SK-N-SH (cell line): ENCODE results near the gene C11orf86.

ENCODE experiments used
- CHD2 ChIP-seq: fragments of 150-350 bp; IDR thresholded peaks from 2 replicates; pipeline ENCODE4 v1.6.1; 2018; ENCODE audit warnings: low read length; ENCODE audit not compliant: partially characterized antibody
- MXI1 ChIP-seq: IDR thresholded peaks from 2 replicates; pipeline ENCODE4 v1.6.1; 2012; ENCODE audit warnings: mild to moderate bottlenecking, low read depth, low read length, improper control_type of control experiment
- POLR2AphosphoS5 ChIP-seq: IDR thresholded peaks from 2 replicates; pipeline ENCODE4 v1.6.1; 2012; ENCODE audit warnings: low read depth, low read length
- RFX5 ChIP-seq: IDR thresholded peaks from 2 replicates; pipeline ENCODE4 v1.6.1; 2012; ENCODE audit warnings: mild to moderate bottlenecking, improper control_type of control experiment, low read length
- TEAD4 ChIP-seq: IDR thresholded peaks from 2 replicates; pipeline ENCODE4 v1.4.0; 2012; ENCODE audit warnings: mild to moderate bottlenecking, borderline replicate concordance; ENCODE audit not compliant: insufficient read depth
- TF ChIP-seq, protein P1 (sequence below): fragments of 200-600 bp; sonication (generic); IDR thresholded peaks from 2 replicates; pipeline ENCODE4 v1.6.1; 2017; ENCODE audit warnings: antibody characterized with exemption, mild to moderate bottlenecking, moderate library complexity
- TF ChIP-seq, protein P2 (sequence below): fragments of 150-350 bp; IDR thresholded peaks from 2 replicates; pipeline ENCODE4 v1.6.1; 2017; ENCODE audit warnings: antibody characterized with exemption, low read length, low read depth, borderline replicate concordance

DNA sequence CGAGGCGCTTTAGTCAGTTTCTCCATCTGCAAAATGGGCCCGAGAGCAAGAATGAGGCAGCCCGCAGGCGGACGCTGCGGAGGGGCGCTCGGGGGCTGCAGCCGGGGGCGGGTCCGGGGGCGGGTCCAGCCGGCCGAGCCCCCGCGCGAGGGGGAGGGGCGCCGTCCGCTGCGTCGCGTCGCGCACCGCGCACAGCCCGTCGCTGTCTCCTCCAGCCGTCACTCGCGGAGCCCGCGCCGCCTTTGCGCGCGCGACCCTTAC is 17.2 kb upstream of the C11orf86 start:
- TF ChIP-seq, protein P1, sequence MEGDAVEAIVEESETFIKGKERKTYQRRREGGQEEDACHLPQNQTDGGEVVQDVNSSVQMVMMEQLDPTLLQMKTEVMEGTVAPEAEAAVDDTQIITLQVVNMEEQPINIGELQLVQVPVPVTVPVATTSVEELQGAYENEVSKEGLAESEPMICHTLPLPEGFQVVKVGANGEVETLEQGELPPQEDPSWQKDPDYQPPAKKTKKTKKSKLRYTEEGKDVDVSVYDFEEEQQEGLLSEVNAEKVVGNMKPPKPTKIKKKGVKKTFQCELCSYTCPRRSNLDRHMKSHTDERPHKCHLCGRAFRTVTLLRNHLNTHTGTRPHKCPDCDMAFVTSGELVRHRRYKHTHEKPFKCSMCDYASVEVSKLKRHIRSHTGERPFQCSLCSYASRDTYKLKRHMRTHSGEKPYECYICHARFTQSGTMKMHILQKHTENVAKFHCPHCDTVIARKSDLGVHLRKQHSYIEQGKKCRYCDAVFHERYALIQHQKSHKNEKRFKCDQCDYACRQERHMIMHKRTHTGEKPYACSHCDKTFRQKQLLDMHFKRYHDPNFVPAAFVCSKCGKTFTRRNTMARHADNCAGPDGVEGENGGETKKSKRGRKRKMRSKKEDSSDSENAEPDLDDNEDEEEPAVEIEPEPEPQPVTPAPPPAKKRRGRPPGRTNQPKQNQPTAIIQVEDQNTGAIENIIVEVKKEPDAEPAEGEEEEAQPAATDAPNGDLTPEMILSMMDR, result no peak
- no peak for TF ChIP-seq TEAD4
- no peak for TF ChIP-seq CHD2
- no peak for TF ChIP-seq RFX5
- TF ChIP-seq, protein P2, sequence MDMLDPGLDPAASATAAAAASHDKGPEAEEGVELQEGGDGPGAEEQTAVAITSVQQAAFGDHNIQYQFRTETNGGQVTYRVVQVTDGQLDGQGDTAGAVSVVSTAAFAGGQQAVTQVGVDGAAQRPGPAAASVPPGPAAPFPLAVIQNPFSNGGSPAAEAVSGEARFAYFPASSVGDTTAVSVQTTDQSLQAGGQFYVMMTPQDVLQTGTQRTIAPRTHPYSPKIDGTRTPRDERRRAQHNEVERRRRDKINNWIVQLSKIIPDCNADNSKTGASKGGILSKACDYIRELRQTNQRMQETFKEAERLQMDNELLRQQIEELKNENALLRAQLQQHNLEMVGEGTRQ, result no peak
- no peak for TF ChIP-seq MXI1
- no peak for TF ChIP-seq POLR2AphosphoS5
